H1 (cell line): ENCODE results near the gene CHRM4. TPM values are rescaled to one million over a fixed set of nuclear protein-coding genes. Genes with fewer than 3 reads are reported as not detected.

Experiments
- CTCF ChIA-PET: fragments of 300-600 bp; sonication (Branson Sonifier 250); formaldehyde crosslinking; loops from one replicate; lab custom pipeline; 2021; ENCODE audit not compliant: partially characterized antibody; lab: Charles Lee
- POLR2A ChIA-PET: fragments of 300-600 bp; sonication (Branson Sonifier 250); formaldehyde crosslinking; loops from one replicate; lab custom pipeline; 2021; ENCODE audit warnings: inconsistent platforms; ENCODE audit not compliant: partially characterized antibody; lab: Charles Lee
- DNase-seq, 2 experiments: peaks; one replicate each; pipeline versions ENCODE4 v3.0.0 to v3.0.0-alpha.2; 2010 to 2022; ENCODE audit warnings: low spot score in 2 of 2, low read depth in 1 of 2, mixed read lengths in 1 of 2
- FAIRE-seq: peaks from 2 replicates; lab custom pipeline; 2011; peaks lifted over from hg19 to GRCh38; lab: Jason Lieb, UNC
- H2AFZ ChIP-seq: 2 replicates; pipeline ENCODE4 v1.8.1; 2012; ENCODE audit warnings: low read length, inconsistent platforms
- H2AK5ac ChIP-seq: 2 replicates; pipeline ENCODE4 v1.6.1; 2013; ENCODE audit warnings: low read depth, low read length
- H2BK120ac ChIP-seq: replicated peaks from 2 replicates; pipeline ENCODE3; 2013; ENCODE audit warnings: low read depth, low read length, inconsistent platforms
- H2BK12ac ChIP-seq: 2 replicates; pipeline ENCODE4 v1.6.1; 2013; ENCODE audit warnings: low read depth, low read length
- H2BK15ac ChIP-seq: 2 replicates; pipeline ENCODE4 v1.6.1; 2013; ENCODE audit warnings: low read length
- H2BK20ac ChIP-seq: 2 replicates; pipeline ENCODE4 v1.6.1; 2013; ENCODE audit warnings: low read length
- H2BK5ac ChIP-seq: 2 replicates; pipeline ENCODE4 v1.6.1; 2013; ENCODE audit warnings: low read depth, low read length
- H3K14ac ChIP-seq: 2 replicates; pipeline ENCODE4 v1.6.1; 2013; ENCODE audit warnings: inconsistent platforms; ENCODE audit not compliant: insufficient read length
- H3K18ac ChIP-seq: 2 replicates; pipeline ENCODE4 v1.6.1; 2013; ENCODE audit warnings: low read length; ENCODE audit errors: extremely low read depth
- H3K23ac ChIP-seq: 2 replicates; pipeline ENCODE4 v1.6.1; 2013; ENCODE audit warnings: inconsistent platforms; ENCODE audit not compliant: insufficient read length
- H3K23me2 ChIP-seq: 2 replicates; pipeline ENCODE4 v1.6.1; 2013; ENCODE audit warnings: low read depth, low read length
- H3K27ac ChIP-seq: 2 replicates; pipeline ENCODE4 v1.6.1; 2011; ENCODE audit warnings: low read depth, low read length, inconsistent platforms
- H3K27me3 ChIP-seq, 4 experiments: replicated peaks in 1 of 4; 1 replicate in 1 of 4; 2 replicates in 3 of 4; pipeline versions ENCODE4 v1.6.1 to v1.8.1; 2011 to 2013; ENCODE audit warnings: low read length in 3 of 4, mild to moderate bottlenecking in 3 of 4, inconsistent platforms in 2 of 4, mixed read lengths in 2 of 4, moderate library complexity in 1 of 4; ENCODE audit not compliant: control insufficient read depth in 3 of 4, insufficient read depth in 3 of 4; ENCODE audit errors: extremely low read depth in 1 of 4
- H3K36me3 ChIP-seq, 4 experiments: 2 replicates each; pipeline versions ENCODE4 v1.6.1 to v1.8.1; 2011 to 2013; ENCODE audit warnings: mild to moderate bottlenecking in 4 of 4, low read length in 3 of 4, moderate library complexity in 2 of 4, control low read depth in 1 of 4, inconsistent platforms in 1 of 4; ENCODE audit not compliant: insufficient read depth in 4 of 4, control insufficient read depth in 2 of 4
- H3K4ac ChIP-seq: replicated peaks from 2 replicates; pipeline ENCODE3; 2013; ENCODE audit warnings: low read length, low read depth, mixed read lengths, inconsistent platforms; ENCODE audit not compliant: insufficient read length
- H3K4me1 ChIP-seq, 4 experiments: replicated peaks in 1 of 4; 1 replicate in 1 of 4; 2 replicates in 3 of 4; pipeline versions ENCODE4 v1.6.1 to v1.8.1; 2011 to 2013; ENCODE audit warnings: low read length in 3 of 4, inconsistent platforms in 2 of 4, mixed read lengths in 1 of 4; ENCODE audit not compliant: insufficient read depth in 4 of 4, control insufficient read depth in 3 of 4
- H3K4me2 ChIP-seq, 2 experiments: 2 replicates each; pipeline versions ENCODE4 v1.6.1 to v1.8.1; 2011 to 2013; ENCODE audit warnings: low read depth in 2 of 2, low read length in 2 of 2, control low read depth in 1 of 2, inconsistent platforms in 1 of 2, mild to moderate bottlenecking in 1 of 2; ENCODE audit not compliant: insufficient read depth in 1 of 2
- H3K4me3 ChIP-seq, 4 experiments: fragments of 200-600, 300-600 bp in 1 of 4; sonication (generic), shearing (Covaris generic), sonication (Bioruptor Twin) in 1 of 4; 2 replicates each; pipeline versions ENCODE4 v1.5.1 to v1.8.1; 2011 to 2016; ENCODE audit warnings: low read length in 4 of 4, low read depth in 3 of 4, control low read depth in 2 of 4, inconsistent platforms in 2 of 4, mild to moderate bottlenecking in 2 of 4, mixed read lengths in 1 of 4, moderate library complexity in 1 of 4; ENCODE audit not compliant: insufficient read depth in 2 of 4; ENCODE audit errors: extremely low read depth in 1 of 4
- H3K56ac ChIP-seq: replicated peaks from 2 replicates; pipeline ENCODE3; 2013; ENCODE audit warnings: low read depth, mild to moderate bottlenecking, mixed read lengths, low read length, inconsistent platforms; ENCODE audit not compliant: insufficient read length
- H3K79me1 ChIP-seq: 2 replicates; pipeline ENCODE4 v1.6.1; 2013; ENCODE audit warnings: low read depth, low read length, control low read depth
- H3K79me2 ChIP-seq, 2 experiments: 2 replicates each; pipeline versions ENCODE4 v1.6.1 to v1.8.1; 2012 to 2013; ENCODE audit warnings: low read length in 2 of 2, mild to moderate bottlenecking in 2 of 2, inconsistent platforms in 1 of 2; ENCODE audit not compliant: insufficient read depth in 2 of 2, control insufficient read depth in 1 of 2
- H3K9ac ChIP-seq, 4 experiments: replicated peaks in 1 of 4; 1 replicate in 1 of 4; 2 replicates in 3 of 4; pipeline versions ENCODE4 v1.6.1 to v1.8.1; 2011 to 2013; ENCODE audit warnings: low read depth in 3 of 4, low read length in 3 of 4, control low read depth in 2 of 4, mild to moderate bottlenecking in 2 of 4, moderate library complexity in 2 of 4, inconsistent platforms in 1 of 4; ENCODE audit errors: extremely low read depth in 1 of 4
- H3K9me3 ChIP-seq, 2 experiments: 2 replicates each; pipeline versions ENCODE4 v1.6.1 to v1.8.1; 2012 to 2013; ENCODE audit warnings: mild to moderate bottlenecking in 2 of 2, moderate library complexity in 2 of 2, control low read depth in 1 of 2, inconsistent platforms in 1 of 2, low read depth in 1 of 2, low read length in 1 of 2, mixed read lengths in 1 of 2; ENCODE audit not compliant: insufficient read depth in 2 of 2
- H4K20me1 ChIP-seq, 2 experiments: replicated peaks in 1 of 2; 2 replicates each; pipeline versions ENCODE3 to v1.8.1; 2011 to 2013; ENCODE audit warnings: inconsistent platforms in 2 of 2, low read length in 2 of 2, mild to moderate bottlenecking in 1 of 2; ENCODE audit not compliant: insufficient read depth in 2 of 2, control insufficient read depth in 1 of 2
- H4K5ac ChIP-seq: 2 replicates; pipeline ENCODE4 v1.6.1; 2013; ENCODE audit warnings: low read length, low read depth, mixed read lengths, inconsistent platforms; ENCODE audit not compliant: insufficient read length
- H4K8ac ChIP-seq: 2 replicates; pipeline ENCODE4 v1.8.0; 2013; ENCODE audit warnings: mild to moderate bottlenecking, moderate library complexity, low read length, inconsistent platforms; ENCODE audit not compliant: insufficient read depth; ENCODE audit errors: extremely low read depth
- H4K91ac ChIP-seq: replicated peaks from 2 replicates; pipeline ENCODE3; 2013; ENCODE audit warnings: low read length, mixed read lengths, inconsistent platforms; ENCODE audit not compliant: insufficient read length
- BRCA1 ChIP-seq: IDR thresholded peaks from 2 replicates; pipeline ENCODE4 v1.6.1; 2012; ENCODE audit warnings: low read depth, low read length, improper control_type of control experiment
- CTBP2 ChIP-seq: IDR thresholded peaks from 2 replicates; pipeline ENCODE4 v1.7.0; 2011; ENCODE audit warnings: borderline replicate concordance, mild to moderate bottlenecking, moderate library complexity, mixed read lengths, low read length; ENCODE audit not compliant: insufficient read depth, insufficient read length
- HDAC2 ChIP-seq, 2 experiments: fragments of 300-600 bp in 1 of 2; sonication (generic) in 1 of 2; IDR thresholded peaks; 2 replicates each; pipeline ENCODE4 v1.6.1; 2011 to 2012; ENCODE audit warnings: low read depth in 2 of 2, low read length in 2 of 2, mild to moderate bottlenecking in 2 of 2, moderate library complexity in 2 of 2, borderline replicate concordance in 1 of 2, inconsistent platforms in 1 of 2
- POU5F1 ChIP-seq: IDR thresholded peaks from 2 replicates; pipeline ENCODE4 v1.6.1; 2011; ENCODE audit warnings: low read depth, mild to moderate bottlenecking, low read length, moderate library complexity
- RBBP5 ChIP-seq: IDR thresholded peaks from 2 replicates; pipeline ENCODE4 v1.7.1; 2012; ENCODE audit warnings: low read depth, mild to moderate bottlenecking, inconsistent platforms, low read length, moderate library complexity, borderline replicate concordance
- SIX5 ChIP-seq: IDR thresholded peaks from 2 replicates; pipeline ENCODE4 v1.6.1; 2011; ENCODE audit warnings: mild to moderate bottlenecking, low read depth, low read length
- SP1 ChIP-seq: IDR thresholded peaks from 2 replicates; pipeline ENCODE4 v1.6.1; 2011; ENCODE audit warnings: low read depth, low read length
- SUZ12 ChIP-seq: fragments of 200-600 bp; sonication (generic); IDR thresholded peaks from 2 replicates; pipeline ENCODE4 v1.6.1; 2012; ENCODE audit warnings: mild to moderate bottlenecking, inconsistent platforms, low read length, moderate library complexity, mixed read lengths
- TCF12 ChIP-seq: IDR thresholded peaks from 2 replicates; pipeline ENCODE4 v1.6.1; 2011; ENCODE audit warnings: low read depth, mild to moderate bottlenecking, low read length
- TEAD4 ChIP-seq: IDR thresholded peaks from 2 replicates; pipeline ENCODE4 v1.6.1; 2012; ENCODE audit warnings: low read depth, low read length, inconsistent platforms, mixed read lengths
- ZNF274 ChIP-seq: IDR thresholded peaks from 2 replicates; pipeline ENCODE4 v1.7.0; 2012; ENCODE audit warnings: low read length, borderline replicate concordance; ENCODE audit errors: extremely low read depth
- WGBS, 2 experiments: shearing (Covaris generic) in 1 of 2; methylation state at CpG; one replicate each; pipeline versions ENCODE4 v1.1.6 to v1.1.7; 2013 to 2015; ENCODE audit warnings: low lambda C conversion rate in 2 of 2, mixed read lengths in 2 of 2, inconsistent platforms in 1 of 2, low coverage in 1 of 2, missing lambda C conversion rate in 1 of 2; ENCODE audit not compliant: insufficient replicate concordance in 2 of 2, insufficient coverage in 1 of 2, insufficient read length in 1 of 2; ENCODE audit errors: extremely low coverage in 1 of 2, missing lambda C conversion rate in 1 of 2; 5-methylcytosine and 5-hydroxymethylcytosine counted together
- polyA plus RNA-seq, 7 experiments: library from polyadenylated mRNA; depleted of rRNA in 3 of 7; stranded (reverse) in 5 of 7; unstranded in 2 of 7; fragments of >200 nt in 5 of 7; fragments of 200-250 nt in 2 of 7; gene quantifications; 1 replicate in 5 of 7; 2 replicates in 1 of 7; 4 replicates in 1 of 7; pipeline versions ENCODE4 v1.2.1 to v1.2.3, GENCODE V29; 2011 to 2013; ENCODE audit warnings: missing spikeins in 2 of 7, mixed read lengths in 2 of 7
- total RNA-seq: library from RNA; stranded (reverse); fragmentation: NEBNext Ultra II Directional; extraction: Animal tissue kit (Norgen Biotek cat#: 25700); gene quantifications from 2 replicates; pipeline ENCODE4 v1.2.1, GENCODE V29; 2021
- TF ChIP-seq, protein P1 (sequence below): IDR thresholded peaks from 2 replicates; pipeline ENCODE4 v1.6.1; 2011; ENCODE audit warnings: low read length, improper control_type of control experiment

Gene CHRM4
- total and polyA plus RNA-seq, 2 of the 8 experiments (the other 6 are each of a cell fraction or from before 2014, with no cell fraction given) = 1.1 to 1.3 TPM

DNA sequence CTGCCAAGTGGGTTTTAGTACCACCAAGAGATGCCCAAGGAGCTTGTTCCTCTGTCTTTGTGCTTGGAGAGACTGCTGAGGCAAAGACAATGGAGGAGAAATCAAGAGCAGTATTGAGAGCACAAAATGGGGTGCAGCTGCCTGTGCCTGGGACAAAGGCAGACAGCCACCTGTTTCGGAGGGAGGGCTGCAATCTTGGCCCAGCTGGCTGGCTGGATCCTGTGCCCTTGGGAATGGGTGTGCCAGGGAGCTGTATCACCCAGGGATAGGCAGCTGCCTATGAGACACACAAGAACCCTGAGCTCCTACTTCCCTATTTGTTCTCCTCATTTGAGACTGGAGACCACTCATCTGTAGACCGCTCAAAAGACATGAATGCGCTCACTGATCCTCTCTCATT lies 23.3 kb upstream of the CHRM4 start:
- CTCF ChIA-PET = interaction anchor here (0.6 to 3.1 kb wide), 9 partner anchors 9 to 117 kb away, joined by 3 to 17 read pairs (median 4); partner anchors contain the start of gene CHRM4
- POLR2A ChIA-PET = no interaction called here
- H4K5ac ChIP-seq = no peak overlapping the region
- DNase-seq (no peak), FAIRE-seq (no peak)
- H3K27ac ChIP-seq = no peak overlapping the region
- H3K4me2 ChIP-seq = no peak overlapping the region
- H4K8ac ChIP-seq = no peak overlapping the region
- H3K9ac ChIP-seq = no peak overlapping the region; a peak in 1 of 7 replicates
- H4K20me1 ChIP-seq = no peaks in the 10 kb centered on the region
- no peak overlapping the region for H3K23ac ChIP-seq
- H2AK5ac ChIP-seq = no peak overlapping the region
- TF ChIP-seq HDAC2 (IDR thresholded peaks at IDR 0.05; ENCODE audit: borderline replicate concordance in 1 of 2, low read depth in 2 of 2, low read length in 2 of 2) (no peak), CTBP2 (no peak), POU5F1 (no peak), ZNF274 (no peak), TEAD4 (no peak), SUZ12 (no peak), RBBP5 (no peak), SIX5 (no peak), BRCA1 (no peak), SP1 (no peak), TCF12 (no peak)
- TF ChIP-seq, protein P1, sequence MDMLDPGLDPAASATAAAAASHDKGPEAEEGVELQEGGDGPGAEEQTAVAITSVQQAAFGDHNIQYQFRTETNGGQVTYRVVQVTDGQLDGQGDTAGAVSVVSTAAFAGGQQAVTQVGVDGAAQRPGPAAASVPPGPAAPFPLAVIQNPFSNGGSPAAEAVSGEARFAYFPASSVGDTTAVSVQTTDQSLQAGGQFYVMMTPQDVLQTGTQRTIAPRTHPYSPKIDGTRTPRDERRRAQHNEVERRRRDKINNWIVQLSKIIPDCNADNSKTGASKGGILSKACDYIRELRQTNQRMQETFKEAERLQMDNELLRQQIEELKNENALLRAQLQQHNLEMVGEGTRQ = no peak
- no peaks in the 10 kb centered on the region for H3K27me3 ChIP-seq
- no peaks in the 10 kb centered on the region for H3K79me2 ChIP-seq
- H3K18ac ChIP-seq = no peak overlapping the region
- no peak overlapping the region for H3K4ac ChIP-seq
- peaks cover 0 to 3% (median 0%) of the 10 kb centered on the region in 4 experiments; a peak in 3 of 8 replicates for H3K36me3 ChIP-seq
- WGBS, 2 experiments = 63% methylated on average over 3 of the region's 3 CpGs; no CpG with 5 or more reads in 1 of the 2 experiments
- no peak overlapping the region for H3K4me3 ChIP-seq
- H3K9me3 ChIP-seq = no peaks in the 10 kb centered on the region
- no peak overlapping the region for H4K91ac ChIP-seq
- no peaks in the 10 kb centered on the region for H3K79me1 ChIP-seq
- H2BK15ac ChIP-seq = no peak overlapping the region
- H2BK12ac ChIP-seq = no peak overlapping the region
- H3K23me2 ChIP-seq = no peaks in the 10 kb centered on the region
- H3K14ac ChIP-seq = no peak overlapping the region
- no peak overlapping the region for H2AFZ ChIP-seq
- H3K4me1 ChIP-seq = peaks cover 0 to 4% (median 0%) of the 10 kb centered on the region in 4 experiments; a peak in 1 of 7 replicates
- no peak overlapping the region for H3K56ac ChIP-seq
- H2BK120ac ChIP-seq = no peak overlapping the region
- no peak overlapping the region for H2BK5ac ChIP-seq
- no peak overlapping the region for H2BK20ac ChIP-seq
